T-helper 9 cell (primary cell): ENCODE data around the gene EVL.
"Not testable (repeated sequence)": the region's sequence is repeated elsewhere in the genome, so short reads cannot be mapped to it uniquely, and the experiment has no call there.

ENCODE experiments used
- DNase-seq: peaks from one replicate; pipeline ENCODE4 v3.0.0-alpha.2; 2020
- total RNA-seq, 2 donors: gene quantifications; one replicate each; lab custom pipeline; 2026; lab: John Stamatoyannopoulos, UW

EVL gene
- 567 to 648 reads per million in 2 donors for total RNA-seq

DNA sequence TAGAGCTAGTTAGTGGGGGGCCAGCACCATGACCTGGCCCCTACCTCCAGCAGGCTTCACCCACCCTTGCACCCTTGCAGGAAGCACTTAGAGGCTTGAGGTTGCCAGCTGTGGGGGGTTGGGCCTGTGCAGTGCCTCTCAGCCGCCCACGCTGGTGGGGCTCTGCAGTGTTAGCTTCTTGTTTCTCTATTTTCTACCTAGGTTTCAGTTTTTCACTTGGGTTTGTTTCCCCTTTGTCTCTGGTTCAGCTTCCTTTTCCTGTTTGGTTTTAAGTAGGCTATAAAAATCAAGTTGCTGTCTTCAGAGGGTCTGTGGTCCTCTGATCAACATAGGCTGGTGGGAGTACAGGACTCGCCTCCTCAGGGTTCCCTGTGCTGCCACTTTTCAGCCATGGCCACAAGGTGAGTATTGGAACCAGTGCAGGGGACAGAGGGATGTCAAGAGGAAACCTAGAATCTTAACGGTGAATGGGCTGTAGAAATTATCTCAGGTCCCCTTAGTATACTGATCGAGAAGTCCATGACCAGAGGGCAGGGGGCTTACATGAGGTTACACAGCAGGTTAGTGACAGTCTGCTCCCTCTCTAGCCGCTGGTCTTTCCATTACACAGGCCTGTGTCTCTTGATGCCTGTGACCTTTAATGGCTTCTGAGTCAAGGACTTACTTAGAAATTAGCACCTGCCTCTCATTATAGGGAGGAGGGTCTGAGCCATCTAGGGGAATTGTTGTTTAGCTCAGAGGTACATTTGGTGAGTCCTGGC is at the start of gene EVL:
Gene EVL, plus strand, starts transcription at position 312 of the 761 bp plus-strand sequence. Its CDS starts 79 bp downstream, at position 391.
- no peak for DNase-seq

DNA sequence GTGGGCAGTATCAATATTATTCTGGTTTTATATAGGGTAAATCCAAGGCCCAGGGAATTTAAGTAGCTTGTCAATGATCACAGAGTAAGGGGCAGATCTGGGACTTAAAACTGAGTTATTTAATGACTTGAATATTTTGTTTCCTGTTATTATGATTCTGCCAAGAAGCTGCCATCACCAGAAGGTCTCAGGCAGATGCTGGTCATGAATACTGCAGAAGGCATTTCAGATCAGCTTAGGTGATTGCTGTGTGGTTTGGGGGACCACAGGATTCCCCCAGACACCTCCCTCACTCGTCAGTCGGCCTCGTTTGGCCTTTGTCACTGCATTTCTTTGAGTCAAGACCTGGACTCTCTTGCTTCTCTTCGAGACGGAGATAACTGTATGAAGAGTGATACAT is 47.7 kb upstream of the EVL start:
- no peak for DNase-seq

DNA sequence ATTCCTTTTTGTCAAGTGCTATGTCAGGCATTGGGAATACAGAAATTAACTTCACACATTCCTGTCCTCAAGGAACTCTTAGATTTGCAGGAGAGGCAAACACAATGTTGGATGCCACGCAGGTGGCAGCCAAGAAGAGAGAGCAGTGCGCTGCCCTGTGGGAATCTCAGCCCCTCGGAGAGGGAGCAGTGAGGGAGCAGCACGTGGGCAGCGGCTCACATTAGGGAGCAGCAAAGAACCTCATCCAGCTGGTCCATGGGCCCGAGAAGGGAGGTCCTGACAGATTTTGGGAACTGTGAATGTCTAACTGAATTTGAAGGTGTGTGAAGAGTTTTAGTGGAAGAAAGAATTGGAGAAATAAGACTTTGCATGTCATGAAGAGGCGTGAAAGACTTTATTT is 47.2 kb upstream of the EVL start:
- DNase-seq: no peak

- no peak for DNase-seq
Measured at GRCh38 chr14:100018482-100018881, 46.7 kb upstream of the EVL start.

DNA sequence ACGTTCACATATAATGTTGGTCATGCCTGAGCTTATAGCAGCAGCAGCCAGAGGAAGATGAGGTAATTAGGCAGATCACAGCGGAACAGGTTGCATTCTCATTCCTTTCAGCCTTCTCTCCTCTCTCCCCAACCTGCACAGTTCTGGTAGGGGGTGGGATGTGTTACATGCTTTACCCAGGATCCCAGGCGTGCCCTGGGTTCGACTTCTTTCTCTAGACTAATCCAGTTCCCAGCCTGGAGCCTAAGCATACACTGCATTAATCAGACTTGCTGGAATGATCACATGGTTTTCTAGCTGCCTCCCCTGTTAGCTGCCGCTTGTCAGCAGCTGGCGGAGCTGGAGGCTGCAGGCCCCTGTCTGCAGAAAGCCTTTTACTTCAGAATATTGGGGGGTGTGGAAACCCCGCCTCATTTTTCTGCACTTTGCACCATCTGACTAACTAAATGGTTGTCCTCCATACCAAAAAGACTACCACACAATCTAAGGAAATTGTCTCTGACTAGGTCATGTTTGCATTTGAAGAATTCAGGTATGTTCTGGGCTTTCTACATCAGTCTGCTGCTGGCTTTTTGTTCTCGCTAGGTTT is 46.0 kb upstream of the EVL start:
- DNase-seq: no peak

DNA sequence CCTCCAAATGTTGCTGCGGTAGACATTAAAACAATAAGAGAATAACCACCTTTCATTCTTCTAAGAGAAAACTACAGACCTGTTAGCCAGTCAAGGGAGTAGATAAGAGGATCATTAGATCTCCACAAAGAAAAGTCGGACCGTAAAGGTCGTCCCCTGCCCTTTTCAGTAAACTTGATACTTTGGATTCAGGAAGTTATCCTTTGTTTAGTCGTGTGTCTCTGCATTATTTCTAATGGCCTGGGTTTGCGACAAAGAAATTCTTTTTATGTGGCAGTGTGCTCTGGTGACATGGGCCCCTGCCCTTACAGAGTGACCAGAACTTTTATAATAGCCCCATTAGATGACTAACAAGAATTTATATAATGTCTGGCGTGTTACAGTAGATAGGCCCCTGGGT is 44.6 kb upstream of the EVL start:
- DNase-seq: no peak

DNA sequence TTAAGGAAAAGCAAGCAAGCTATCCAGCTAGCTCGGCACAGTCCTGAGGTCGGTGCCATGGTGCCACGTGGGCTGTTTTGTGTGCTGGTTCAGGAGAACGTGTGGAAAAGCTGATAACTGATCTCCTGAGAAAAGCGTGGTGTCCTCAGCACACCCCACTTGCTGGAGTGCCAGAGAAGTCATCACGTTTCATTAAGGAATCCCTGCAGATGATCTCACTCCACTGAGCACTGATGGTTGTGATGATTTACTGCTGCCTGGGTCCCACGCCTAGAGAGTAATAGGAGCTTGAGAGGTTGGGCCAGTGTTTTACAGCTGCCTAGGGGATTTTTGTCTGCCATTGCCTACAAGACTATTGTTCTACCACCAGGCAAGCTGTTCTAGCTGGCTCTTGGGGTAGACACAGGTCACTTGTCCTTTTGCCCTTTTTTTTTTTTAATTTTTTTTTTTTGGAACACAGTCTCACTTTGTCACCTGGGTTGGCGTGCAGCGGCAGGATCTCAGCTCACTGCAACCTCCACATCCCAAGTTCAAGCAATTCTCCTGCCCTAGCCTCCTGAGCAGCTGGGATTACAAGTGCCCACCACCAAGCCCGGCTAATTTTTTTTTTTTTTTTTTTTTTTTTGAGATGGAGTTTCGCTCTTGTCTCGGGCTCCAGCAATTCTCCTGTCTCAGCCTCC is 42.3 kb upstream of the EVL start:
- DNase-seq: no peak

GRCh38 chr14:100025111-100025510 is 40.1 kb upstream of the EVL start:
- DNase-seq: no peak

DNA sequence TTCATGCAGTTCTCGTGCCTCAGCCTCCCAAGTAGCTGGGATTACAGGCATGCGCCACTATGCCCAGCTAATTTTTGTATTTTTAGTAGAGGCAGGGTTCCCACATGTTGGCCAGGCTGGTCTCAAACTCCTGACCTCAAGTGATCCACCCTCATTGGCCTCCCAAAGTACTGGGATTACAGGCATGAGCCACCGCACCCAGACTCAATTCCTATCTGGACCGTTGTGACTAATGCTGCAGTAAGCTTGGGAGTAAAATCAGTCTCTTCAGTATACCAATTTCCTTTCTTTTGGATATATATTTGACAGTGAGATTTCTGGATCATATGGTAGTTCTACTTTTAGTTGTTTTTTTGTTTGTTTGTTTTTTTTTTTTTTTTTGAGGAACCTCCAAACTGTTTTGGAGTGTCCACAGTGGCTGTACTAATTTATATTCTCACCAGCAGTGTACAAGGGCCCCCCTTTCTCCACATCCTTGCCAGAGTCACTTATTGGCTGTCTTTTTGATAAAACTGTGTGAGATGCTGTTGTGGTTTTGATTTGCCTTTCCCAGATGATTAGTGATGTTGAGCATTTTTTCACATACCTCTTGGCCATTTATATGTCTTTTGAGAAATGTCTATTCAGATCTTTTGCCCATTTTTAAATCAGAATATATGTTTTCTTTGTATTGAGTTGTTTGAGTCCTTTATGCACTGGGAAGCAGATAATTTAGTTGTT is 37.3 kb upstream of the EVL start:
- DNase-seq: no peak

DNA sequence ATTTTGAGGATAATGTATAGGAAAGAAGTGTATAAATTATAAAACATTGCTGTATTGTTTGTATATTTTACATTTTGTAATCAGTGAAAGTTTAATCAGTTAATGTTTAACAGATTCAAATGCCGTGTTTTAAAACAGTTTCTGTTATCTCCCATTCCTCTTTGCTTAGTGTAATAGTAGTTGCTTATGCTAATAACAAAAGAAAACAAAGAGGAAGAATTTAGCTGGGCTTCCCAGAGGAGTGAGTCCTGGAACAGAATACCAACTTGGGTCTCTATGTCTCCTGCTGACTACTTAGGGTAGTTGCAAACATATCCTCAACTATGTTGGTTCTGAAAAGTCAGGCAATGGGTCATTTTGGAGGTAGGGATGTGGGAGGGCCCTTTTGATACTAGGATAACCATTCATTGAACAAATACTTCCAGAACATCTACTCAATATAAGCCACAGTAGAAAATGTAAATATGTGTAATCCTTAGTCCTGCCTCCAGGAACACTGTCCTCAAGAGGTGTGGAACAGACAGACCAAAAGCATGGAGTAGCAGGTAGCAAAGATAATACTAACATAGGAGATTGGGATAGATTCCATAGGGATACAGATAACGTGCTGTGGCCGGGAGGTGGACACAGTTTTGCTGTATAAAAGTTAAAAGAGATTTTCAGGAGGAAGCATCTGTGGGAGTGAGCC is 36.1 kb upstream of the EVL start:
- no peak for DNase-seq

GRCh38 chr14:100030006-100030405 is 35.2 kb upstream of the EVL start:
- not testable (repeated sequence) for DNase-seq

DNA sequence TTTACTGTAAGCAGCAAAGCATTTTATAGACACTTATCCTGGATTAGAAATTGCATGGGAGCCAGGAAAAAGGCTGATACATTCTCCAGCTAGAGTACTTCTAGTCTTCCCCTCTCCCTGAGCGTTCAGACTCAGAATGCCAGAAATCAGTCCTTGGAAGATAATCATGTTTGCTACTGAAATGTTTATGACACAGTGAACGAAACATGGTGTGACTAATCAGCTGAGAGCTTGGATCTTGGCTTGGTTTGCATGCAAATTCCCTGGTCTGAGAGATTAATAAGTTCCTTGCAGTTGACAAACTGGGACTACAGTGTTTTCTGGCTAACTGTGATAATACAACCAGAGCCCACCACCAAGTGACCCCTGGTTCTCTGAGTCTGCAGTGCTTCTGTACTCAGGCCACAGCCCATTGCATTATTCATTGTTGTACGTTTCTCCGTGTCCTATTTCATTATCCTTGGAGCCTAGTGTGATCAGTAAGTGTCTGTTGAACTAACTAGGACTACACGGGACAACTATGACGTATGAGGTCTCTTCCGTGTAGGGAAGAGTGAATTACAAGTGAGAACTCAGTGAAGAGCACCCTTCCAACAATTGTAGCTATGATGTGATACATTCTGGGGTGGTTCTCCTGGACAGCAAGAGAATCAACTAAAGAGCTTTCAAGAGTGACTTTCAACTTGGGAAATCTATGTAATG is 34.6 kb upstream of the EVL start:
- DNase-seq: no peak

- no peak for DNase-seq
Measured at GRCh38 chr14:100031506-100032281, 33.5 kb upstream of the EVL start.

DNA sequence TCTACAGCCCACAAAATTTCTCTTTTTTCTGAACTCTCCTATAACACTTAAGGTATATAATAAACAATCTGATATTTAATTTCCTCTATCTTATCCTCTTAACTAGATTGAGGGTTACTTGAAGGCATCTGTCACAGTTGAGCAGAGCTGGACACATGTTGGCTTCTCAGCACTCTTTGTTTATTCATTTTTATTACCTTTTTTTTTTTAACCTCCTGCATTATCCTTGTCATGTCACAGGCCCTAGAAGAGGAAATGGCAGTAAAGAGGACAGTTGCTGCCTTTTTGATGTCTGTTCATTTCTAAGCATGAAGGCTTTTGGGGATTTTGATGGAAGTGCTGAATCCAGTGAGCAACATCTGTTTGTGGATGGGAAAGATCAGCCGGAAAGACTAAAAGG is 32.5 kb upstream of the EVL start:
- no peak for DNase-seq

DNA sequence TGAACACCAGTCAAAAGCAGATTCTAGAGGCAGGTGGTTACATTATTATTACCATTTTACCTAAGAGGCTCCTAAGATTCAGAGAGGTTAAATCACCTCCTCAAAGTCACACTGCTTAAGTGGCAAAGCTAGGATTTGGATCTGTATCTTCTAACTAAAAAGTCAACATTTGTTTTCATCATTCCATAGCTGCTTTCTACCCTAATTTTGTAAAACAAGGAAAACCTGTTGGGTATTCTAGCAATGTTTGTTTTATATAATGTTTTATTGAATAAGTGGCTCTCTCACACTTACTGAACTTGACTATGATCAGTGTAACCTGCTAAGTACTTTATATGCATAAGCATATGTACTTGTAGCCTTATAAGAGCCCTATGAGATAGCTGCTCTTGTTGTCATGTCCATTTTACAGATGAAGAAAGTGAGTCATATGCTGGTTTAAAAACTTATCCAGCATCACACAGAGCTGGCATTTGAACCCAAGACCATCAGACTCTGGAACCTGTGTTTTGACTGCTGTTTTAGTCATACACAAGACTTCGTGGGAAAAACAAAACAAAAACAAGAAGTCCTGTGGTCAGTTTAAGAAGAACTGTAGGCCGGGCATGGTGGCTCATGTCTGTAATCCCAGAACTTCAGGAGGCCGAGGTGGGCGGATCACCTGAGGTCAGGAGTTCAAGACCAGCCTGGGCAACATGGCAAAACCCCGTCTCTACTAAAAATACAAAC is 31.7 kb upstream of the EVL start:
- DNase-seq: no peak

GRCh38 chr14:100034468-100034867 is 30.8 kb upstream of the EVL start:
- DNase-seq: no peak

- DNase-seq: no peak
Measured at GRCh38 chr14:100034961-100035500, 30.2 kb upstream of the EVL start.

DNA sequence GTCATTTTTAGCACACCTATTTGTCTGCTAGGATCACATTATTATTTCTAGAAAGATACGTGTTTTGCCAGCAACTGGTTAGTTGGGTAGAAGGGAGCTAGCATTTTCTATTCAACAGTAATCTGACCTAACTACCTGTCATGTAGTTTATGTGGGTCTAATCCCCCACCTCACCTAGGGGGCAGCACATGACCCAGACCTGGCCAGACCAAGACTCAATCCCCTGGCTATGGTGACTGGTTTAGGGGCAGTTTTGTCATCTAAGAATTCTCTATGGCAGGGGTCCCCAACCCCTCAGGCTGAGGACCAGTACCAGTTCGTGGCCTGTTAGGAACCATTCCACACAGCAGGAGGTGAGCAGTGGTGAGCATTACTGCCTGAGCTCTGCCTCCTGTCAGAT is 29.5 kb upstream of the EVL start:
- DNase-seq: no peak

GRCh38 chr14:100037353-100037752 is 27.9 kb upstream of the EVL start:
- no peak for DNase-seq

GRCh38 chr14:100038065-100038464 is 27.2 kb upstream of the EVL start:
- DNase-seq: no peak
